Activated CD4-positive, alpha-beta T cell treated with anti-CD3 and anti-CD28 coated beads, Interleukin-2, Interleukin-4, amounts not matched to agents 100 ng/mL and 50 ng/mL, durations not matched to agents 16 hours and 8 hours (primary cell): ENCODE measurements around the gene UNC79.
"Not testable (repeated sequence)": the region's sequence is repeated elsewhere in the genome, so short reads cannot be mapped to it uniquely, and the experiment has no call there.

Experiments
- DNase-seq: peaks from one replicate; pipeline ENCODE4 v3.0.0-alpha.2; 2020; ENCODE audit warnings: low spot score

Gene UNC79

GRCh38 chr14:93430315-93431035, at the start of gene UNC79:
TSS of gene UNC79 (plus strand) at chr14:93430939. CDS start at chr14:93431030, 91 bp downstream.
- no peak for DNase-seq

GRCh38 chr14:93381644-93382043, 49.1 kb upstream of the UNC79 start:
- no peak for DNase-seq

GRCh38 chr14:93384256-93384655, 46.5 kb upstream of the UNC79 start:
- not testable (repeated sequence) for DNase-seq

- DNase-seq = no peak
These were observed 35.5 kb upstream of the UNC79 start for GRCh38 chr14:93395231-93395630.

- no peak for DNase-seq
These were observed 34.3 kb upstream of the UNC79 start for GRCh38 chr14:93396456-93396855.

GRCh38 chr14:93398491-93398890, 32.2 kb upstream of the UNC79 start:
- DNase-seq = no peak

GRCh38 chr14:93402951-93403350, 27.8 kb upstream of the UNC79 start:
- DNase-seq = no peak

GRCh38 chr14:93410021-93410420, 20.7 kb upstream of the UNC79 start:
- DNase-seq = no peak

GRCh38 chr14:93410893-93411292, 19.8 kb upstream of the UNC79 start:
- DNase-seq = no peak

GRCh38 chr14:93425136-93425535, 5.6 kb upstream of the UNC79 start:
- not testable (repeated sequence) for DNase-seq

GRCh38 chr14:93426750-93427149, 4.0 kb upstream of the UNC79 start:
- DNase-seq = no peak

GRCh38 chr14:93431036-93431670, 414 bp downstream of the UNC79 start:
- DNase-seq = no peak

- DNase-seq = no peak
These were observed 23.5 kb downstream of the UNC79 start for GRCh38 chr14:93454224-93454623.

GRCh38 chr14:93456356-93456755, 25.6 kb downstream of the UNC79 start:
- DNase-seq = no peak

GRCh38 chr14:93458234-93458633, 27.5 kb downstream of the UNC79 start:
- DNase-seq = no peak

- no peak for DNase-seq
These were observed 31.7 kb downstream of the UNC79 start for GRCh38 chr14:93462479-93462878.

- no peak for DNase-seq
These were observed 33.5 kb downstream of the UNC79 start for GRCh38 chr14:93464271-93464670.

GRCh38 chr14:93475471-93475870, 44.7 kb downstream of the UNC79 start:
- no peak for DNase-seq

GRCh38 chr14:93476305-93476704, 45.6 kb downstream of the UNC79 start:
- no peak for DNase-seq

- not testable (repeated sequence) for DNase-seq
These were observed 48.3 kb downstream of the UNC79 start for GRCh38 chr14:93479074-93479473.

- DNase-seq = no peak
These were observed 50.1 kb downstream of the UNC79 start for GRCh38 chr14:93480867-93481266.

- no peak for DNase-seq
These were observed 51.0 kb downstream of the UNC79 start for GRCh38 chr14:93481758-93482157.

- DNase-seq = no peak
These were observed 59.3 kb downstream of the UNC79 start for GRCh38 chr14:93490001-93490400.

GRCh38 chr14:93493054-93493453, 62.3 kb downstream of the UNC79 start:
- no peak for DNase-seq
